GM10248 (cell line): ENCODE measurements around the gene SPG11.

Source experiments
- CTCF ChIA-PET: fragments of 300-600 bp; sonication (Branson Sonifier 250); formaldehyde crosslinking; extraction: SDS; loops from one replicate; lab custom pipeline; 2021; ENCODE audit warnings: antibody characterized with exemption; lab: Yijun Ruan, JAX
- POLR2A ChIA-PET: fragments of 350-650 bp; sonication (Branson Sonifier 250); formaldehyde crosslinking; extraction: SDS; loops from one replicate; lab custom pipeline; 2020; ENCODE audit warnings: antibody characterized with exemption; lab: Yijun Ruan, JAX
- DNase-seq: peaks from one replicate; pipeline ENCODE4 v3.0.0; 2012; ENCODE audit errors: extremely low spot score
- CTCF ChIP-seq: IDR thresholded peaks from 2 replicates; pipeline ENCODE4 v1.5.1; 2012; ENCODE audit warnings: mild to moderate bottlenecking, low read depth; ENCODE audit errors: extremely low read depth, missing control alignments, control extremely low read depth

SPG11 gene

DNA sequence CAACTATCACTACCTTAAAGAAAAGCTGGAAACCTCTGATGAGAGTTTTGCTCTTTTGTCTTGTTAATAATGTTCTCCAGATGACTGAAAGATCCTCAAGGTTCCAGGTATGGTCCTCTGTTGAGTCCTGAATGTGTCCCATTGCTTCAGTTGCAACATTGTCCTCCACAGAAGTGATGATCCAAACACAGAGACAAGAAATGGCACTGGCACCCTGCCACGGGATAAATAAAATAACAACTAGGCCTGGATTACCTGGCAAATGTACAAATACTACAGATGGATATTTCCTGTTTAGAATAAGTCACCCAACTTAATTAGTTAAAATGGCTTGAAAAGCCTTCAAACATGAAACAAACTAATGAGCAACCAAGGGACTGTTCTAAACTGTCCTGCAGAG lies 68.2 kb downstream of the SPG11 start:
- no peak for TF ChIP-seq CTCF
- DNase-seq = no peak
- ChIA-PET POLR2A (no interaction called here), CTCF (interaction anchor here (0.9 to 2.5 kb wide), 3 partner anchors 12 to 327 kb away, joined by 3 to 7 read pairs (median 4); no protein-coding TSS in a partner anchor)

DNA sequence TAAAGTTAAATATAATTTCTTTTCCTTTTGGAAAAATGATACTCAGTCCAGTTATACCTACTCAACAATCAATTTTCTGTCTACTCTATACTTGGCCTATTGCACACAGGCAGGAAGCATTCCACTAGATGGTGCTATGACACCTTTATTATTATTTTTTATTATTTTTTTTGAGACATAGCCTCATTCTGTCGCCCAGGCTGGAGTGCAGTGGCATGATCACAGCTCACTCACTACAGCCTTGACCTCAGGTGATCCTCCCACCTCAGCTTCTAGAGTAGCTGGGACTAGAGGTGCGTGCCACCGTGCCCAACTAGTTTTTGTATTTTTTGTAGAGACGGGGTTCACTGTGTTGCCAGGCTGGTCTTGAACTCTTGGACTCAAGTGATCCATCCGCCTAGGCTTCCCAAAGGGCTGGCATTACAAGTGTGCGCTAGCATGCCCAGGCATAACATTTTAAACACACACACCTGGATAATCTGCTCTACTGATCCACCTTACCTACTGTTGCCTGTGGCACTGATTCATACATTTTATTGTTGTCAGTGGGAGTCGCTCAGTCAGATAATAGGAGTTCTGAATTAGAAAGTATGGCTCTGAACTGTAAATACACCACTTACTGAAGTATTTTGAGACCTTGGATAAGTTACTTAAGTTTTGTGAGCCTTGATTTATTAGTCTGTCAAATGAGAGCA lies 70.3 kb downstream of the SPG11 start:
- ChIA-PET POLR2A (interaction anchor here (0.7 kb wide), 1 partner anchor 817 kb away, joined by 3 read pairs; no protein-coding TSS in a partner anchor), CTCF (interaction anchor here (0.9 to 2.8 kb wide), 15 partner anchors 9 to 285 kb away, joined by 3 to 19 read pairs (median 4); partner anchors contain the start of genes SPG11 and TRIM69)
- peak; percentile 32 for TF ChIP-seq CTCF
- no peak for DNase-seq

DNA sequence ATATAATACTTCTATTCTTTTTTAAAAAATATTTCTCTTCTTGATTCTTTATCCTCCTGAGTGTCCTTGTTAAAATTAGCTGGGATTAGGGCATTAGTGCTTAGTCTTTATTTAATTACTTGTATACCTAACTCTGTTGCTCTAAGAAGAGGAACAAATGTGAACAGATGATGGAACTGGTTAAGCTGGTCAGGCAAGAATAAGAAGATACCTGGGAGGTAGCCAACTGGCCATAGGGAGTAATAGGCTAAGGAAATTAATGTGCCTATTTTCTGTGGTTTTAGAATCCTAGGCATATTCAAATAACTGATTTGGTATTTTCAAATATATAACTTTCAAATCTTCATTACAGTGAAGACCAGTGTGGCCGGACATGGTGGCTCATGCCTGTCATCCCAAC lies 72.1 kb downstream of the SPG11 start:
- ChIA-PET POLR2A (no interaction called here), CTCF (interaction anchor here (0.9 to 2.8 kb wide), 2 partner anchors 13 to 146 kb away, joined by 4 to 19 read pairs; partner anchors contain the start of gene TRIM69)
- DNase-seq = no peak
- no peak for TF ChIP-seq CTCF

- no peak for DNase-seq
- ChIA-PET POLR2A (no interaction called here), CTCF (interaction anchor here (0.8 to 4.8 kb wide), 10 partner anchors 10 to 529 kb away, joined by 3 to 40 read pairs (median 4); no protein-coding TSS in a partner anchor)
- TF ChIP-seq CTCF = no peak
These were observed 74.9 kb downstream of the SPG11 start for GRCh38 chr15:44588541-44588940.

DNA sequence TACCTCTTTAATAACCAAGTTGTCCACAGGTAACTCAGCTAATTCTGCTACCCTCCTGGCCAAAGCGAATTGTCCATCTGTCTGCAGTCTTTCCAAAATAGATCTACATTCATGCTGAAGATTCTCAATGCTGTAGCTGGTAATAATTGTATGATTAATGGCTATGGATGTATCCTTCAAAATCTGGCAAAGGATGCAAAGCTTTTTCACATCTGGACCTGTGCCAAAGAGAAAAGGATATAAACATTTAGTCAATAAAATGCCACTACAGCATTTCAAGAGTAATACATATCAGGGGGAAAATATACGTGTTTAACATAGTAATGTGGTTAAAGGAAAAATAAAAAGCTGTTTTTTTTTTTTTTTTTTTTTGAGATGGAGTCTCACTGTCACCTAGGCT lies 77.8 kb downstream of the SPG11 start:
- TF ChIP-seq CTCF = no peak
- POLR2A ChIA-PET = no interaction called here

DNA sequence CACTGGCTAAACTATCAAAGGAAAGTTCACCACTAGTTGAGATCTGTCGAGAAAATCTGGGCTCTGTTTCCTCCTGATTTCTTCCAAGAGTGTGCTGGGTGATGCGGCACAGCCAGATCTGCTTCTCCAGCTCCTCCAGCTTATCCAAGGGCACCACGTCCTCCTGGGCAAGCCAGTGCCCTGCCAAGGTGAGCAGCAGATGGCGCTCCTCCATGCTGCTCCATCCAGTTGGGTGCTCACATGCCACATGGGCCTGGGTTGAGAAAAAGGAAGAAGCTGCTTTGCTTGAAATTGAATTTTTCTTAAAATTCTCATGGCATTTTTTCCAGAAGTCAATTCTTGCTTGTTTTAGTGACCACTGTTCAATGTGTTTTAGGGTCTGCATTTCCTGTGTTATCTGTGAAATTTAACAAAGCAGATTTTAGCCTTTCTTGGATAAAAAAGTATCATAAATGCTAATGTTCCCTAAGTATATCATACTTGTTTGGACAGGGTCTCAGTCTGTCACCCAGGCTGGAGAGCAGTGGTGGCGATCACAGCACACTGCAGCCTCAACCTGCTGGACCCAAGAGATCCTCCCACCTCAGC lies 79.2 kb downstream of the SPG11 start:
- peak; percentile 51 for TF ChIP-seq CTCF
- ChIA-PET POLR2A (no interaction called here), CTCF (interaction anchor here (0.6 to 3.5 kb wide), 16 partner anchors 8 to 167 kb away, joined by 3 to 18 read pairs (median 4); partner anchors contain the start of genes B2M, PATL2 and TRIM69)
- DNase-seq = peak; percentile 37

More for the DNA sequence above, 77.8 kb downstream of the SPG11 start:
- CTCF ChIA-PET = interaction anchor here (1.1 to 4.8 kb wide), 9 partner anchors 7 to 267 kb away, joined by 3 to 40 read pairs (median 4); partner anchors contain the start of genes B2M and PATL2
- no peak for DNase-seq
